ENCODE data around the gene RPS21. TPM values are rescaled to one million over a fixed set of nuclear protein-coding genes. Genes with fewer than 3 reads are reported as not detected.

The RPS21 gene
- total RNA-seq, 1 donor from 2014 or later, result 1,089 TPM

- H3K27ac Mint-ChIP-seq, result no peak overlapping the region
Observed at GRCh38 chr20:62398120-62398821, 11.4 kb downstream of the RPS21 start.

GRCh38 chr20:62400021-62400420 is 13.1 kb downstream of the RPS21 start:
- Mint-ChIP-seq H3K36me3 (peaks cover 8% of the 10 kb centered on the region), H3K4me3 (no peak overlapping the region)
- TF ChIP-seq CTCF (IDR thresholded peaks at IDR 0.05; ENCODE audit: unreplicated experiment), result no peak

More at GRCh38 chr20:62398120-62398821, 11.4 kb downstream of the RPS21 start:
- peaks cover 8% of the 10 kb centered on the region for H3K36me3 Mint-ChIP-seq
- no peaks in the 10 kb centered on the region for H3K27me3 Mint-ChIP-seq (ENCODE audit: low read depth)
- H3K9me3 Mint-ChIP-seq, result no peaks in the 10 kb centered on the region
- H3K4me3 Mint-ChIP-seq, result no peak overlapping the region
- H3K4me1 Mint-ChIP-seq, result no peaks in the 10 kb centered on the region
- no peak for DNase-seq (ENCODE audit: low spot score in 2 of 2, unreplicated experiment in 2 of 2)
- TF ChIP-seq CTCF (IDR thresholded peaks at IDR 0.05; ENCODE audit: unreplicated experiment), result no peak

GRCh38 chr20:62400541-62400940 is 13.6 kb downstream of the RPS21 start:
- no peaks in the 10 kb centered on the region for H3K9me3 Mint-ChIP-seq
- H3K27me3 Mint-ChIP-seq (ENCODE audit: low read depth), result no peaks in the 10 kb centered on the region
- no peak overlapping the region for H3K27ac Mint-ChIP-seq
- peaks cover 5% of the 10 kb centered on the region for H3K4me1 Mint-ChIP-seq
- DNase-seq (ENCODE audit: low spot score in 2 of 2, unreplicated experiment in 2 of 2), result no peak
- no peak for TF ChIP-seq CTCF (IDR thresholded peaks at IDR 0.05; ENCODE audit: unreplicated experiment)
- H3K4me3 Mint-ChIP-seq, result no peak overlapping the region
- peaks cover 9% of the 10 kb centered on the region for H3K36me3 Mint-ChIP-seq

More at GRCh38 chr20:62400021-62400420, 13.1 kb downstream of the RPS21 start:
- no peaks in the 10 kb centered on the region for H3K9me3 Mint-ChIP-seq
- no peak overlapping the region for H3K27ac Mint-ChIP-seq
- H3K4me1 Mint-ChIP-seq, result peaks cover under 1% of the 10 kb centered on the region
- no peaks in the 10 kb centered on the region for H3K27me3 Mint-ChIP-seq (ENCODE audit: low read depth)
- DNase-seq (ENCODE audit: low spot score in 2 of 2, unreplicated experiment in 2 of 2), result no peak

GRCh38 chr20:62401331-62401779 is 14.5 kb downstream of the RPS21 start:
- Mint-ChIP-seq H3K36me3 (peaks cover 9% of the 10 kb centered on the region), H3K27ac (no peak overlapping the region), H3K9me3 (no peaks in the 10 kb centered on the region), H3K4me3 (no peak overlapping the region), H3K4me1 (peaks cover 11% of the 10 kb centered on the region), H3K27me3 (ENCODE audit: low read depth) (no peaks in the 10 kb centered on the region)
- no peak for TF ChIP-seq CTCF (IDR thresholded peaks at IDR 0.05; ENCODE audit: unreplicated experiment)
- DNase-seq (ENCODE audit: low spot score in 2 of 2, unreplicated experiment in 2 of 2), result no peak

- H3K4me1 Mint-ChIP-seq, result peaks cover 11% of the 10 kb centered on the region
- H3K27me3 Mint-ChIP-seq (ENCODE audit: low read depth), result no peaks in the 10 kb centered on the region
- no peak for DNase-seq (ENCODE audit: low spot score in 2 of 2, unreplicated experiment in 2 of 2)
- H3K36me3 Mint-ChIP-seq, result peaks cover 8% of the 10 kb centered on the region
- no peak overlapping the region for H3K4me3 Mint-ChIP-seq
- no peaks in the 10 kb centered on the region for H3K9me3 Mint-ChIP-seq
- no peak for TF ChIP-seq CTCF (IDR thresholded peaks at IDR 0.05; ENCODE audit: unreplicated experiment)
- H3K27ac Mint-ChIP-seq, result no peak overlapping the region
Observed at GRCh38 chr20:62402456-62403150, 15.7 kb downstream of the RPS21 start.

Measured in mesothelial cell of epicardium (in vitro differentiated cells).